ENCODE results near the gene VAX1. TPM values are rescaled to one million over a fixed set of nuclear protein-coding genes. Genes with fewer than 3 reads are reported as not detected.

The VAX1 gene
- total RNA-seq, 6 donors from 2014 or later: not detected

- Histone ChIP-seq H3K27ac (no peak overlapping the region), H3K9me3 (no peaks in the 10 kb centered on the region), H3K4me3 (no peak overlapping the region), H3K36me3 (no peaks in the 10 kb centered on the region), H3K4me1 (peaks cover 6 to 14% (median 13%) of the 10 kb centered on the region in 4 donors), H3K27me3 (peaks cover 0 to 7% (median 0%) of the 10 kb centered on the region in 4 donors)
- no peak for ATAC-seq (ENCODE audit: low FRiP score in 2 of 2)
- WGBS, 2 donors: 66 to 83% methylated on average over 3 of the region's 3 CpGs
- no peak for TF ChIP-seq EP300 (IDR thresholded peaks at IDR 0.05)
- TF ChIP-seq CTCF (IDR thresholded peaks at IDR 0.05): no peak
- TF ChIP-seq POLR2AphosphoS5 (IDR thresholded peaks at IDR 0.05): no peak
- no peak for TF ChIP-seq POLR2A (IDR thresholded peaks at IDR 0.05)
- no peak for DNase-seq
Measured at GRCh38 chr10:117178190-117178589, 40.1 kb upstream of the VAX1 start.

GRCh38 chr10:117175901-117176534, 37.9 kb upstream of the VAX1 start:
- peak; percentile 86 to 89 for ATAC-seq (ENCODE audit: low FRiP score in 2 of 2)
- H3K27me3 ChIP-seq: peaks cover 0 to 14% (median 4%) of the 10 kb centered on the region in 4 donors

GRCh38 chr10:117175215-117175900, 37.3 kb upstream of the VAX1 start:
- no peaks in the 10 kb centered on the region for H3K36me3 ChIP-seq
- H3K27me3 ChIP-seq: peaks cover 0 to 14% (median 4%) of the 10 kb centered on the region in 4 donors
- DNase-seq (peak; percentile 37 to 86), ATAC-seq (ENCODE audit: low FRiP score in 2 of 2) (peak; percentile 51 to 73)
- H3K4me1 ChIP-seq: peaks cover 6 to 14% (median 13%) of the 10 kb centered on the region in 4 donors
- H3K27ac ChIP-seq: no peak overlapping the region
- no peak for TF ChIP-seq CTCF (IDR thresholded peaks at IDR 0.05)
- no peak for TF ChIP-seq EP300 (IDR thresholded peaks at IDR 0.05)
- no peak for TF ChIP-seq POLR2AphosphoS5 (IDR thresholded peaks at IDR 0.05)
- TF ChIP-seq POLR2A (IDR thresholded peaks at IDR 0.05): no peak
- peak overlapping the region in 3 of 4 donors; percentile 37 to 47 (median 39) for H3K4me3 ChIP-seq
- 0 to 2% methylated on average over 11 to 35 of the region's 46 CpGs for WGBS, 2 donors
- no peaks in the 10 kb centered on the region for H3K9me3 ChIP-seq

More at GRCh38 chr10:117175901-117176534, 37.9 kb upstream of the VAX1 start:
- H3K27ac ChIP-seq: no peak overlapping the region
- TF ChIP-seq CTCF (IDR thresholded peaks at IDR 0.05): peak in 5 of 6 experiments; percentile 43 to 65 (median 55)
- no peak for TF ChIP-seq POLR2A (IDR thresholded peaks at IDR 0.05)
- peak overlapping the region in 3 of 4 donors; percentile 37 to 47 (median 39) for H3K4me3 ChIP-seq
- DNase-seq: peak in 1 of 2 donors; percentile 74
- no peaks in the 10 kb centered on the region for H3K9me3 ChIP-seq
- WGBS, 2 donors: 24 to 25% methylated on average over 12 of the region's 12 CpGs
- no peaks in the 10 kb centered on the region for H3K36me3 ChIP-seq
- H3K4me1 ChIP-seq: peaks cover 6 to 14% (median 13%) of the 10 kb centered on the region in 4 donors

GRCh38 chr10:117174439-117175214, 36.6 kb upstream of the VAX1 start:
- 9 to 21% methylated on average over 5 to 16 of the region's 16 CpGs for WGBS, 2 donors
- ATAC-seq (ENCODE audit: low FRiP score in 2 of 2): peak; percentile 88 to 94
- DNase-seq: peak in 1 of 2 donors; percentile 77
- peaks cover 6 to 14% (median 13%) of the 10 kb centered on the region in 4 donors for H3K4me1 ChIP-seq
- H3K4me3 ChIP-seq: peak overlapping the region in 3 of 4 donors; percentile 37 to 47 (median 39)
- no peaks in the 10 kb centered on the region for H3K9me3 ChIP-seq
- TF ChIP-seq CTCF (IDR thresholded peaks at IDR 0.05) (peak; percentile 67 to 79 (median 74)), POLR2A (IDR thresholded peaks at IDR 0.05) (no peak)
- H3K27ac ChIP-seq: no peak overlapping the region
- no peaks in the 10 kb centered on the region for H3K36me3 ChIP-seq
- peaks cover 0 to 14% (median 7%) of the 10 kb centered on the region in 4 donors for H3K27me3 ChIP-seq

Data from upper lobe of left lung (tissue), 6 donors.